Stimulated activated naive CD8-positive, alpha-beta T cell treated with anti-CD3 and anti-CD28 coated beads, Interleukin-15, amount 100 ng/mL, for 72 hours (primary cell): ENCODE measurements around the gene CAPN11.
A peak's percentile ranks its signal among the peaks of the same experiment; 100 is the strongest.
"Not testable (repeated sequence)": the region's sequence is repeated elsewhere in the genome, so short reads cannot be mapped to it uniquely, and the experiment has no call there.

Source experiments
- ATAC-seq: fragments of 150-1000 bp; cut with Tn5 transposase; 2 replicates; pipeline ENCODE4 v1.10.0; 2021; ENCODE audit warnings: mild to moderate bottlenecking, moderate library complexity
- DNase-seq, 2 donors: peaks; one replicate each; pipeline ENCODE4 v3.0.0; 2021 to 2022
- H3K27ac Mint-ChIP-seq, 2 donors: one replicate each; pipeline ENCODE4 v1.8.0; 2022; ENCODE audit warnings: mild to moderate bottlenecking in 2 of 2, mixed read lengths in 2 of 2, moderate library complexity in 2 of 2
- H3K27me3 Mint-ChIP-seq: one replicate; pipeline ENCODE4 v1.8.0; 2022; ENCODE audit warnings: mixed read lengths
- H3K4me1 Mint-ChIP-seq: one replicate; pipeline ENCODE4 v1.8.0; 2022; ENCODE audit warnings: mild to moderate bottlenecking, mixed read lengths
- H3K4me3 Mint-ChIP-seq, 2 donors: one replicate each; pipeline ENCODE4 v1.8.0; 2022; ENCODE audit warnings: mild to moderate bottlenecking in 2 of 2, mixed read lengths in 2 of 2, moderate library complexity in 1 of 2
- H3K9me3 Mint-ChIP-seq, 2 donors: one replicate each; pipeline ENCODE4 v1.8.0; 2022; ENCODE audit warnings: mixed read lengths in 2 of 2

Gene CAPN11

DNA sequence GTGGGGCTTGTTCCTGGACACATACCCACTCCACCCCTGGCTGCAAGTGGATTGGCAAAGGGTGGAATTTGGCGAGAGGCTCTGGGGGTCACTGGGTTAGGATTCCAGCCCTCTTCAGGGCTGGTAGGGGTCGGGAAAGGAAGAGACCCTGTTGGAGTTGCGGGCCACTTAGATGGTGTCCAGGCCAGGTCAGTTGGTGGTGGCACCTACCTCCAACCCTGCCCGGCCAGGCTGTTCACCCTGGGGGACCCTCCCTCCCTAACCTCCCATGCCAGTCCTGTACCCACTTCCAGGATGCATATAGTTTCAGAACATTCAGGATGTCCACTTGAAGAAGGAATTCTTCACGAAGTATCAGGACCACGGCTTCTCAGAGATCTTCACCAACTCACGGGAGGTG is 21.0 kb downstream of the CAPN11 start:
- DNase-seq, result no peak
- no peak for ATAC-seq
- H3K27me3 Mint-ChIP-seq, result no peaks in the 10 kb centered on the region
- H3K9me3 Mint-ChIP-seq, result no peaks in the 10 kb centered on the region
- no peak overlapping the region for H3K4me3 Mint-ChIP-seq
- H3K27ac Mint-ChIP-seq, result no peak overlapping the region
- peaks cover 19% of the 10 kb centered on the region for H3K4me1 Mint-ChIP-seq

- H3K27ac Mint-ChIP-seq, result no peak overlapping the region
- no peaks in the 10 kb centered on the region for H3K27me3 Mint-ChIP-seq
- no peaks in the 10 kb centered on the region for H3K9me3 Mint-ChIP-seq
- H3K4me1 Mint-ChIP-seq, result peaks cover 23% of the 10 kb centered on the region
- no peak for DNase-seq
- H3K4me3 Mint-ChIP-seq, result no peak overlapping the region
- no peak for ATAC-seq
Measured at GRCh38 chr6:44180406-44180805, 21.8 kb downstream of the CAPN11 start.

DNA sequence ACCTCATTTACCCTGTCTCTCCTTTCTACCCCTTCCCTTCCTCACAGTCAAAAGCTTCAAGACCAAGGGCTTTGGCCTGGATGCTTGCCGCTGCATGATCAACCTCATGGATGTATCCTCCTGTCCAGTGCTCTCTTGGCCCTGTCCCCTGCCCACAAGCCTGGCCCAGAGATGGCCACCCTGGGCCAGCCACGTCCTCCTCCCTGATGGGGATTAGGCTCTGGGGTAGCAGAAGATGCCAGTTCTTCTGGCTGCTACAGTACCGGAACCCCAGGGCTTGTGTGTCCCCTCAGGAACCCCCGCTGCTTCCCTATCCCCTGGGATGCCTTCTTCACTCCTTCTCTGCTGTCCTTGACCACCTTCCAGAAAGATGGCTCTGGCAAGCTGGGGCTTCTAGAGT is 22.3 kb downstream of the CAPN11 start:
- H3K27ac Mint-ChIP-seq, result no peak overlapping the region
- no peak for ATAC-seq
- H3K27me3 Mint-ChIP-seq, result no peaks in the 10 kb centered on the region
- no peak overlapping the region for H3K4me3 Mint-ChIP-seq
- H3K4me1 Mint-ChIP-seq, result peaks cover 28% of the 10 kb centered on the region
- H3K9me3 Mint-ChIP-seq, result no peaks in the 10 kb centered on the region
- no peak for DNase-seq

DNA sequence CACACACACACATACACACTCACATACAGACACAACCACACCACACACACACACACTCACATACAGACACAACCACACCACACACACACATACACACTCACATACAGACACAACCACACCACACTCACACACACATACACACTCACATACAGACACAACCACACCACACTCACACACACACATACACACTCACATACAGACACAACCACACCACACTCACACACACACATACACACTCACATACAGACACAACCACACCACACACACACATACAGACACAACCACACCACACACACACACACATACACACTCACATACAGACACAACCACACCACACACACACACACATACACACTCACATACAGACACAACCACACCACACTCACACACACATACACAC is 23.2 kb downstream of the CAPN11 start:
- H3K27ac Mint-ChIP-seq, ATAC-seq, H3K4me3 Mint-ChIP-seq, DNase-seq, H3K9me3 Mint-ChIP-seq, H3K27me3 Mint-ChIP-seq: not testable (repeated sequence)
- peaks cover 28% of the 10 kb centered on the region for H3K4me1 Mint-ChIP-seq

- H3K4me3 Mint-ChIP-seq, result no peak overlapping the region
- ATAC-seq (no peak), DNase-seq (no peak)
- H3K9me3 Mint-ChIP-seq, result no peaks in the 10 kb centered on the region
- no peak overlapping the region for H3K27ac Mint-ChIP-seq
- peaks cover 16% of the 10 kb centered on the region for H3K4me1 Mint-ChIP-seq
- no peaks in the 10 kb centered on the region for H3K27me3 Mint-ChIP-seq
Measured at GRCh38 chr6:44182911-44183390, 24.3 kb downstream of the CAPN11 start.

DNA sequence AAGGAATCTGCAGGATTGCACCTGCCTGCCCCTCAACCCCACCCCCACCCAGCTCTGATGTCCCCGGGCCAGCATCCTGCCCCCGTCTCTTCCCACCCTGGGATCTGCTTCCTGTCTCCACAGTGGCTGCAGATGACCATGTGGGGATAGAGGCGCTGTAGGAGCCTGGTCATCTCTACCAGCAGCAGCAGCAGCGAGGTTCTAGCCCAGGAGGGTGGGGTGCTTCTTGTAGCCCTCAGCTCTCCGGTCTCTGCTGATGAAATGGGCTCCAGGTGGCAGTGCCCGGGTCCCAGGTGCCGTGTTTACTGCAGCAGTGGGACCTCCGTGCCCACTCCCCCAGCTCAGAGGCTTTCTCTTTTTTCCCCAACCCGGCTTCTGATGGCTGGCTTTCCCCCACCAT is 25.2 kb downstream of the CAPN11 start:
- Mint-ChIP-seq H3K9me3 (no peaks in the 10 kb centered on the region), H3K27me3 (no peaks in the 10 kb centered on the region), H3K4me3 (no peak overlapping the region), H3K4me1 (peaks cover 16% of the 10 kb centered on the region), H3K27ac (peak overlapping the region in 1 of 2 donors; percentile 33)
- DNase-seq (no peak), ATAC-seq (no peak)

DNA sequence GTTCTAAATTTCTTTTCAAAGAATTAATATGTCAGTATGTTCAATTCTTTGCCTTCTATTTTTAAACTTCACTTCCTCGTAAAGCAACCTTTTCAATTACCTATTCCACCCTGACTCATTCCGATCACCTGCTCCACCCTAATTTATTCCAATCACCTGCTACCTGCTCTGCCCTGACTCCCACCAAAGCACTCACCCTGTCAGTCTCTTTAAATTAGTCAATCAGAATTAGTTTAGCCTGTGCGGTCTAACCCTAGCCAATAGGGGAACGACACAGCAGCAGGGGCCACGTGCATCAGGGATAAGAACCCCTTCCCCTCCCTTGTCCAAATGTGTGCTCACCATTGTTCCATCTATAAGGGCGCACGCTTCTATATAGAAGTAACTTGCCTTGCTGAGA is 26.7 kb downstream of the CAPN11 start:
- not testable (repeated sequence) for H3K27ac Mint-ChIP-seq, H3K4me3 Mint-ChIP-seq, DNase-seq, H3K27me3 Mint-ChIP-seq, ATAC-seq, H3K9me3 Mint-ChIP-seq
- H3K4me1 Mint-ChIP-seq, result peaks cover 22% of the 10 kb centered on the region

GRCh38 chr6:44185953-44186634 is 27.5 kb downstream of the CAPN11 start:
- H3K9me3 Mint-ChIP-seq, result no peaks in the 10 kb centered on the region
- ATAC-seq (peak; percentile 38), DNase-seq (no peak)
- H3K4me3 Mint-ChIP-seq, result peak overlapping the region; percentile 6 to 29
- H3K4me1 Mint-ChIP-seq, result peaks cover 22% of the 10 kb centered on the region
- H3K27me3 Mint-ChIP-seq, result no peaks in the 10 kb centered on the region
- peak overlapping the region in 1 of 2 donors; percentile 84 for H3K27ac Mint-ChIP-seq

- Mint-ChIP-seq H3K9me3 (no peaks in the 10 kb centered on the region), H3K4me3 (no peak overlapping the region), H3K4me1 (peaks cover 22% of the 10 kb centered on the region), H3K27ac (no peak overlapping the region), H3K27me3 (no peaks in the 10 kb centered on the region)
- ATAC-seq (no peak), DNase-seq (no peak)
Measured at GRCh38 chr6:44186635-44187025, 28.0 kb downstream of the CAPN11 start.

DNA sequence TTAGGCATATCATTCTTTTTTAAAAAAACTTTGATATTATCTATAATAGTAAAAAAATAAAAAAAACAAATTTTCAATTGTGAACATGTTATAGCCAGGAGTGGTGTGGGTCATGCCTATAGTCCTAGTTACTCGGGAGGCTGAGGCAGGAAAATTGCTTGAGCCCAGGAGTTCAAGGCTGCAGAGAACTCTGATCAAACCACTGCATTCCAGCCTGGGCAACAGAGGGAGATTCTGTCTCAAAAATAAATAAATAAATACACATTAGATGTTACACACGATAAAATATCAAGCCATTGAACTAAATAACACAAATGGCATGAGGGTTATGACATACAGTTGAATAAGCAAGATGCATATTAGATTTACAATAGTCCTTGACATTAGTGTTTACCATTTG is 30.2 kb downstream of the CAPN11 start:
- no peak for DNase-seq
- ATAC-seq, result no peak
- Mint-ChIP-seq H3K4me3 (no peak overlapping the region), H3K4me1 (peaks cover 29% of the 10 kb centered on the region), H3K27me3 (peaks cover 16% of the 10 kb centered on the region), H3K27ac (no peak overlapping the region), H3K9me3 (no peaks in the 10 kb centered on the region)

DNA sequence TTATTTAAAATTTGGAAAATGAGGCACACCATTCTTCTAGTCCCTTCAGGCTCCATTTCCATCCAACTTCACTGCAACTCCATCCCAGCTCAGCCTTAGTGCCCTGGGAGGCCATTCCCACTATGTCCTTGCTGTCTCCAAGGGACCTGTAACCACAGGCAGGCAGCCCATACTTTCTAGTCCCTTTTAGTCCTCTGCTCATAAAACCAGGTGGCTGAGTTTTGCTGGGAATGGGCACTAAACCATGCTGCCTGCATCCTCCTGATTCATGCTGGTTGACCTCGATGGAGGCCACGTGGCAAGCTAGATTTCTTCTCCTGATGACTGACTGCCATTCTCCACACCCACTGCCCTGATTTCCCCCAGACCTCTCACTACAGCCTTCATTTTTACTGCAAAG is 30.6 kb downstream of the CAPN11 start:
- Mint-ChIP-seq H3K27ac (no peak overlapping the region), H3K9me3 (no peaks in the 10 kb centered on the region), H3K4me3 (no peak overlapping the region), H3K4me1 (peaks cover 29% of the 10 kb centered on the region), H3K27me3 (peaks cover 17% of the 10 kb centered on the region)
- DNase-seq (no peak), ATAC-seq (no peak)

GRCh38 chr6:44190715-44191114 is 32.1 kb downstream of the CAPN11 start:
- H3K27ac Mint-ChIP-seq, result no peak overlapping the region
- H3K4me3 Mint-ChIP-seq, result no peak overlapping the region
- DNase-seq (no peak), ATAC-seq (peak; percentile 88)
- peaks cover 23% of the 10 kb centered on the region for H3K27me3 Mint-ChIP-seq
- H3K4me1 Mint-ChIP-seq, result peaks cover 22% of the 10 kb centered on the region
- no peaks in the 10 kb centered on the region for H3K9me3 Mint-ChIP-seq

DNA sequence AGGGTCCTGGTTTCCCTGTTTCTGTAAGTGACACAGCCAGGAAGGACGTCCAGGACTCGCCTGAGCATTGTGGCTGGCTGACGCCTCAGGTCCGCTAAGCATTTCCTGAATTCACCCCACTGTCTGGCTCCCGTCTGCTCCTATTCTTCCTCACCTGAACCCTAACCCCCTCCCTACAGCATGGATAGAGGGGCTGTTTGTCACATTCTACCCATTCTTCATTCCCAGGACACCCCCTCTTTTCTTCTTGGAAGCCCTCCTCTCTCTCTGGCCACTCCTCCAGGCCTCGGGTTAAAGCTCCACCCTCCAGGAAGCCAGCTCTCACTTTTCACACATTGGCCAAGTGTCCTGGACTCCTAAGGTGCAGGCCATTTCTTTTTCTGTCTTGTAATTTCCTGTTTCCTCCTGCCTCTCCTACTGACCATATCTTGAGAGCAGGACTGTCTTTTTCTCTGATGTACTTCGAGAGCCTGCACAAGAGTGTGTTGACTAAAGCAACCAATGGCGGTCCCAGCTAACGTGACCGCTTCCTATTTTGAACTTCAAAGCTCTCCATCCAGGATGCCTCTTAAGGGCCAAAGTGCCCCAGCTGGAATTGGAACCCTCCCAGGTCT is 33.9 kb downstream of the CAPN11 start:
- H3K27me3 Mint-ChIP-seq, result peaks cover 23% of the 10 kb centered on the region
- H3K4me3 Mint-ChIP-seq, result peak overlapping the region in 1 of 2 donors; percentile 1
- DNase-seq, result no peak
- peaks cover 14% of the 10 kb centered on the region for H3K4me1 Mint-ChIP-seq
- no peak for ATAC-seq
- H3K27ac Mint-ChIP-seq, result peak overlapping the region in 1 of 2 donors; percentile 78
- no peaks in the 10 kb centered on the region for H3K9me3 Mint-ChIP-seq

DNA sequence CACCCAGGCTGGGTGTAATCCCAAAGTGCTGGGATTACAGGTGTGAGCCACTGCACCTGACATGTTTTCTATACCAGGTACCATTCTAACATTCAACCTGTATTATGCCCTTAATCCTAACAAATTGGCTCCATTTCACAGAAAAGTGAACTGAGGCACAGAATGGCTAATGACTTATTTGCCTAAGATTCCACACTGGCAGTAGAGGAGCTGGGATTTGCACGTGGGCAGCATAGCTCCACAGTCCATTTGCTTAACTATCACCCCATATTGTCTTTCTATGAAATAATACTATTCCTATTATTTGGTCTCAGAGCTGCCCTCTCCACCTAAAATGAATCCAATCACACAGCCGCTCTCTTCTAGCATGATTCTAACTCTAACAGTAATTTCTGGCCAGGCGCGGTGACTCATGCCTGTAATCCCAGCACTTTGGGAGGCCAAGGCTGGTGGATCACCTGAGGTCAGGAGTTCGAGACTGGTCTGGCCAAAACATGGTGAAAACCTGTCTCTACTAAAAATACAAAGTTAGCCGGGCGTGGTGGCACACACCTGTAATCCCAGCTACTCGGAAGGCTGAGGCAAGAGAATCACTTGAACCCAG is 34.8 kb downstream of the CAPN11 start:
- DNase-seq (no peak), ATAC-seq (no peak)
- Mint-ChIP-seq H3K27me3 (peaks cover 23% of the 10 kb centered on the region), H3K9me3 (no peaks in the 10 kb centered on the region), H3K4me1 (peaks cover 14% of the 10 kb centered on the region), H3K27ac (no peak overlapping the region), H3K4me3 (no peak overlapping the region)

GRCh38 chr6:44194326-44194725 is 35.7 kb downstream of the CAPN11 start:
- Mint-ChIP-seq H3K4me3 (no peak overlapping the region), H3K27ac (peak overlapping the region in 1 of 2 donors; percentile 3), H3K4me1 (peaks cover 12% of the 10 kb centered on the region), H3K27me3 (peaks cover 23% of the 10 kb centered on the region), H3K9me3 (no peaks in the 10 kb centered on the region)
- ATAC-seq (no peak), DNase-seq (no peak)

GRCh38 chr6:44196351-44196750 is 37.7 kb downstream of the CAPN11 start:
- H3K27ac Mint-ChIP-seq, H3K4me1 Mint-ChIP-seq, H3K4me3 Mint-ChIP-seq, H3K9me3 Mint-ChIP-seq, DNase-seq, ATAC-seq: not testable (repeated sequence)
- peaks cover 33% of the 10 kb centered on the region for H3K27me3 Mint-ChIP-seq
